NT2/D1 (cell line): ENCODE data around the gene SP2.
A peak's percentile ranks its signal among the peaks of the same experiment; 100 is the strongest.

Experiments used
- DNase-seq: peaks from one replicate; pipeline ENCODE4 v3.0.0-alpha.2; 2011; ENCODE audit warnings: low read depth, low spot score
- H3K27me3 ChIP-seq: 2 replicates; pipeline ENCODE4 v1.6.0; 2011; ENCODE audit warnings: mild to moderate bottlenecking; ENCODE audit not compliant: insufficient read length, insufficient read depth
- H3K36me3 ChIP-seq: 2 replicates; pipeline ENCODE4 v1.6.1; 2011; ENCODE audit warnings: mild to moderate bottlenecking, low read length, mixed read lengths; ENCODE audit not compliant: insufficient read depth, insufficient read length
- H3K4me1 ChIP-seq: 2 replicates; pipeline ENCODE4 v1.5.1; 2011; ENCODE audit not compliant: insufficient read depth, insufficient read length
- H3K4me3 ChIP-seq: 2 replicates; pipeline ENCODE4 v1.5.1; 2011; ENCODE audit warnings: low read depth; ENCODE audit not compliant: insufficient read length
- H3K9ac ChIP-seq: 2 replicates; pipeline ENCODE4 v1.6.0; 2011; ENCODE audit warnings: low read depth; ENCODE audit not compliant: insufficient read length
- H3K9me3 ChIP-seq: 2 replicates; pipeline ENCODE4 v1.5.1; 2011; ENCODE audit warnings: mild to moderate bottlenecking, low read length; ENCODE audit not compliant: insufficient read depth
- SUZ12 ChIP-seq: IDR thresholded peaks from 2 replicates; pipeline ENCODE4 v1.6.1; 2011; ENCODE audit not compliant: insufficient read length, insufficient read depth; ENCODE audit errors: extremely low read depth
- YY1 ChIP-seq: IDR thresholded peaks from 2 replicates; pipeline ENCODE4 v1.6.1; 2011; ENCODE audit not compliant: insufficient read length, insufficient read depth
- ZNF274 ChIP-seq: IDR thresholded peaks from 2 replicates; pipeline ENCODE4 v1.6.1; 2011; ENCODE audit warnings: mild to moderate bottlenecking, low read depth, low read length

SP2 gene

GRCh38 chr17:47969930-47970724 lies 74.1 kb downstream of the SP2 start:
- TF ChIP-seq YY1 (no peak), ZNF274 (no peak), SUZ12 (no peak)
- H3K27me3 ChIP-seq = no peaks in the 10 kb centered on the region

DNA sequence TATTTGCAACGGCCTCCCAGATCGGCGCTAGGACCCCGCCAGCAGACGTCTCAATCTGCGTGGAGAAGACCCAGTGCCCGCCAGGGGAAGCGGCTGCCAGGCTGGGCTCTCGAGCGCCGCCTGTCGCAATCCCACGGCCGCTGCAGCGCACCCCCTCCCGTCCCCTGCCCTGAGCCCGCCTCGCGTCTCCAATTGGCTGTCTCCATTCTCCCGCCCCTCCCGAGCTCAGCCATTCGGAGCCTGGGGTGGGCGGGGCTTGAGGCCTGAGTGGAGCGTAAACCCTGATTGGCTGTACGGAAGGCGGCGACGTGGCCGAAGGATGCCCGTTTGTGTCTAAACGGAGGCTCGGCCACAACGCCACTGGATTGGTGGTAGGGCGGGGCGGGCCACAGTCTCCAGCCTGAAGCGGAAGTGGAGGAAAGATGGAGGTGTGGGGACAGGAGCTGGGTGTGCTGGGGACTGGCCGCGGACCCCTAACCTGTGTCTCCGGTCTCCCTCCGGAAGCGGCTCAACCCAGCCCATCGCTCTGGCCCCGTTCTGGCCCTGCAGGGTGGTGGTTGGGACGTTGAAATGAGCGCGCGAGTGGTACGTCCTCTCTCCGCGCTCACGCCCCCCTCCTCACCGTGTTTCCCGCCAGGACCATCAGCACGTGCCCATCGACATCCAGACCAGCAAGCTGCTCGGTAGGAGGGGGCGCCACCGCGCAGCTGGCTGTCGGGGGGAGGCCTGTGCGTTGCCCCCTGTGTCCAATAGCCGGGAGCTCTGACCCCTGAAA lies 74.9 kb downstream of the SP2 start, which contains the start of gene CDK5RAP3:
Gene CDK5RAP3, plus strand, starts transcription at position 389 of the 775 bp plus-strand sequence. Its CDS starts 34 bp downstream, at position 423.
- Histone ChIP-seq H3K9ac (peak within 1 kb of the TSS; percentile 80), H3K27me3 (no peaks in the 10 kb centered on the region), H3K36me3 (peaks cover 25% of the 10 kb centered on the region), H3K9me3 (peaks cover 4% of the 10 kb centered on the region; the same call in 1 of the 2 replicates), H3K4me1 (no peaks in the 10 kb centered on the region), H3K4me3 (peak within 1 kb of the TSS; percentile 86)
- no peak for TF ChIP-seq ZNF274
- TF ChIP-seq SUZ12 = no peak
- no peak for TF ChIP-seq YY1
- DNase-seq = peak; percentile 97

More at GRCh38 chr17:47969930-47970724, 74.1 kb downstream of the SP2 start:
- H3K4me3 ChIP-seq = no peak overlapping the region
- DNase-seq = no peak
- H3K9ac ChIP-seq = peak overlapping the region; percentile 43
- peaks cover 17% of the 10 kb centered on the region for H3K36me3 ChIP-seq
- H3K4me1 ChIP-seq = no peaks in the 10 kb centered on the region
- peaks cover 4% of the 10 kb centered on the region; the same call in 1 of the 2 replicates for H3K9me3 ChIP-seq

GRCh38 chr17:47973541-47973940 lies 77.5 kb downstream of the SP2 start:
- H3K36me3 ChIP-seq = peaks cover 41% of the 10 kb centered on the region

DNA sequence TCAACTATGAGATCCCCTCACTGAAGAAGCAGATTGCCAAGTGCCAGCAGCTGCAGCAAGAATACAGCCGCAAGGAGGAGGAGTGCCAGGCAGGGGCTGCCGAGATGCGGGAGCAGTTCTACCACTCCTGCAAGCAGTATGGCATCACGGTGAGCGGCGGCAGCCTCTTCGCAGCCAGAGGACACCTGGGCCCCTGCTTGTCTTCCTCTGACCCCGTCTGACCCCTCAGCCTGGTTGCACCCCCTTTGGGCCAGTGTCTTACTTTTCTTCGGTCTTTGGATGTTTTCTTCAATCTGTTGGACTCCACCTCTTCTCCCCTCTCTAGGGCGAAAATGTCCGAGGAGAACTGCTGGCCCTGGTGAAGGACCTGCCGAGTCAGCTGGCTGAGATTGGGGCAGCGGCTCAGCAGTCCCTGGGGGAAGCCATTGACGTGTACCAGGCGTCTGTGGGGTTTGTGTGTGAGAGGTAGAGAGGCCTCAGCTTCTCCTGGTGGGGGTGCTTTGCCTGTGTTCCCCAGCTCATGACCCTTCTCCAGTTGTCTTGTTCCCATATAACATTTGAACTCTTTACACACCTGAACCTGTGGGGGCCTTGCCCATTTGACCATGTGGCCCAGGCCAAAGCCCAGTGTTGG lies 79.3 kb downstream of the SP2 start:
- no peak overlapping the region for H3K9ac ChIP-seq
- TF ChIP-seq YY1 (no peak), ZNF274 (no peak), SUZ12 (no peak)
- DNase-seq = no peak
- peaks cover 3% of the 10 kb centered on the region for H3K4me1 ChIP-seq
- H3K4me3 ChIP-seq = no peak overlapping the region
- no peaks in the 10 kb centered on the region for H3K27me3 ChIP-seq
- peaks cover 59% of the 10 kb centered on the region for H3K36me3 ChIP-seq
- H3K9me3 ChIP-seq = peaks cover 4% of the 10 kb centered on the region; the same call in 1 of the 2 replicates

More at GRCh38 chr17:47973541-47973940, 77.5 kb downstream of the SP2 start:
- H3K9me3 ChIP-seq = peaks cover 4% of the 10 kb centered on the region; the same call in 1 of the 2 replicates
- no peaks in the 10 kb centered on the region for H3K27me3 ChIP-seq
- no peak overlapping the region for H3K4me3 ChIP-seq
- TF ChIP-seq YY1 = no peak
- TF ChIP-seq SUZ12 = no peak
- TF ChIP-seq ZNF274 = no peak
- H3K4me1 ChIP-seq = no peaks in the 10 kb centered on the region
- DNase-seq = no peak
- no peak overlapping the region for H3K9ac ChIP-seq

GRCh38 chr17:47975823-47976205 lies 79.8 kb downstream of the SP2 start:
- peaks cover 4% of the 10 kb centered on the region; the same call in 1 of the 2 replicates for H3K9me3 ChIP-seq
- no peak overlapping the region for H3K4me3 ChIP-seq
- peaks cover 64% of the 10 kb centered on the region for H3K36me3 ChIP-seq
- H3K9ac ChIP-seq = no peak overlapping the region
- H3K27me3 ChIP-seq = no peaks in the 10 kb centered on the region
- H3K4me1 ChIP-seq = peaks cover 3% of the 10 kb centered on the region
- DNase-seq = no peak
- TF ChIP-seq YY1 (no peak), SUZ12 (no peak), ZNF274 (no peak)

DNA sequence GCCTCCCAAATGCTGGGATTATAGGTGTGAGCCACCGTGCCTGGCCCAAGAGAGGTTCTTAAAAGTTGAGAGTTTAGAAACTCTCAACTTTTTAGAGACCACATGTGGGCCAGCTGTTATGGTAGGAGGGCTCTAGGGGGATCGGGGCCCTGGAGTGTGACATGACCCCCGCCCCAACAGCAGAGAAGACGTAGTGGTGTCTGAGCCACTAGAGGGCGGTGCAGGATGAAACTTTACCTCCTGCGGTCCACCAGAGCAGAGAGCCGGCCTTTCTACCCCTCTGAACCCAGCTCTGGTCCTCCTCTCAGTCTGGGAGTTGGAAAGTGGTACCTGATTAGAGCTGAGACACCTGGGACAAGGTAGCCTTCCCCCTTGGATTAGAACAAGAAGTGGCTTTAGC lies 82.3 kb downstream of the SP2 start:
- TF ChIP-seq YY1 (no peak), SUZ12 (no peak), ZNF274 (no peak)
- no peaks in the 10 kb centered on the region for H3K9me3 ChIP-seq
- no peak overlapping the region for H3K4me3 ChIP-seq
- H3K36me3 ChIP-seq = peaks cover 88% of the 10 kb centered on the region
- H3K27me3 ChIP-seq = no peaks in the 10 kb centered on the region
- peaks cover 3% of the 10 kb centered on the region for H3K4me1 ChIP-seq
- DNase-seq = no peak
- H3K9ac ChIP-seq = no peak overlapping the region
